SK-N-MC (cell line): ENCODE measurements around the gene ZNF239.

Experiments
- DNase-seq: peaks from one replicate; pipeline ENCODE4 v3.0.0-alpha.2; 2011; ENCODE audit warnings: low read depth, low spot score
- H3K27ac ChIP-seq: fragments of 200-600 bp; sonication (generic); 2 replicates; pipeline ENCODE4 v1.5.1; 2016; ENCODE audit warnings: mixed run types
- H3K36me3 ChIP-seq: fragments of 200-600 bp; sonication (generic); 2 replicates; pipeline ENCODE4 v1.6.1; 2017; ENCODE audit warnings: antibody characterized with exemption, low read length, mixed read lengths; ENCODE audit not compliant: insufficient read depth
- H3K4me3 ChIP-seq: fragments of 200-600 bp; sonication (generic); 2 replicates; pipeline ENCODE4 v1.5.1; 2016
- H3K9ac ChIP-seq: fragments of 200-600 bp; sonication (generic); 2 replicates; pipeline ENCODE4 v1.8.0; 2017; ENCODE audit warnings: mixed run types, mixed read lengths; ENCODE audit not compliant: insufficient read length
- H3K9me3 ChIP-seq: fragments of 200-600 bp; sonication (generic); 2 replicates; pipeline ENCODE4 v1.6.1; 2017; ENCODE audit warnings: low read depth, mild to moderate bottlenecking, antibody characterized with exemption, low read length, moderate library complexity, mixed read lengths
- EZH2 ChIP-seq: fragments of 200-600 bp; sonication (generic); IDR thresholded peaks from one replicate; pipeline ENCODE4 v1.6.1; 2017; ENCODE audit warnings: antibody characterized with exemption
- FOXP2 ChIP-seq: optimal IDR thresholded peaks from 2 replicates; pipeline ENCODE3; 2011; ENCODE audit warnings: mild to moderate bottlenecking, moderate library complexity; ENCODE audit not compliant: insufficient read depth; ENCODE audit errors: extremely low read length, control extremely low read depth
- POLR2AphosphoS5 ChIP-seq: IDR thresholded peaks from 2 replicates; pipeline ENCODE4 v1.6.1; 2012; ENCODE audit warnings: mild to moderate bottlenecking, low read depth, low read length, borderline replicate concordance

ZNF239 gene

DNA sequence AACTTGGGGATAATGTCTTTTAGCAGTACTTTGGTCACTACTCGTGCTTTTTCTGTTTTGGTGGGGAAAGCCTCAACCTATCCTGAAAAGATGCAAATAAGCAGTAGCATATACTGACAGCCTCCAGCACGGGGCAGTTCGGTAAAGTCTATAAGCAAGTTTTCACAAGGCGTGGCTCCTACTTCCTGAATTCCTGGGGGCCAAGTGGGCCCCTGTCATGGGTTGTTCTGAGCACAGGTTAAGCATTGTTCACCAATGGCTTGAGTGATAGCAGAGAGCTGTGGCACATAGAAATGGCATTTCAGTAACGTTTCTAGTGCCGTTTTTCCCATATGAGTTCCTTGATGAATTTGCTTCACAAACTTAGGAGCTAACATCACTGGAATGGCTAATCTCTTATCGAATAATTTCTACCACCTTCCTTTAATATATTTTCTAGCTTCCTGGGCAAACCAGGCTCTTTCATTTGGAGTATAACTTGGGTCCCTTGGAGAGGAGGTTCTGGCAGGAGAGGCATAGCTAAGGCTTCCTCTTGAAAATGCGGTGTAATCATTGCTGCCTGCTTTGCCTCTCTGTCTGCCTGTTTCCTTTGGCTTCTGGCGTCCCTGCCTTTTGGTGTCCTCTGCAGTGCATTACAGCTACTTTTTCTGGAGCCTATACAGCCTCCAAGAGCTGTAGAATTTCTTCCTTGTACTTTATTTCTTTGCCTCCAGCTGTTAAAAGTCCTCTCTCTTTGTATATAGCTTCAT is 11.7 kb upstream of the ZNF239 start:
- no peak for DNase-seq
- TF ChIP-seq EZH2 (no peak), POLR2AphosphoS5 (no peak), FOXP2 (no peak)
- H3K4me3 ChIP-seq: no peak overlapping the region
- no peak overlapping the region for H3K27ac ChIP-seq
- H3K9me3 ChIP-seq: no peaks in the 10 kb centered on the region
- no peak overlapping the region for H3K9ac ChIP-seq
- H3K36me3 ChIP-seq: no peaks in the 10 kb centered on the region

DNA sequence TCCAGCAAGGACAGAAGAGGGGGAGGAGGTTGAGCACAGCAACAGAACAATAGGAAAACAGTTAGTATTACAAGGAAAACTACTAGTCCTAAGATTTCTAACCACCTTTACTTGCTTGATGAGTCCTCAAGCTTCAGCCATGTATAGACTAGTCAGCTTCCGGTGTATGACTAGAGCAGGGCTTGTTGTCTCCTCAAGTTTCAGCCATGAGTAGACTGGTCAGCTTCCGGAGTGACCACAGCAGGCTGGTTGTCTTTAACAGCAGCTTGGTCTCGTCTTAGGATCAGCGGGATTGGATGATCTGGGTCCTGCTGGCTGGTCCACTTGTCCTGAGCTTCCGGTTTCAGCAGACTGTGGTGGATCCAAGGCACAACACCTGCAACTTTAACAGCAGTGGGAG is 10.6 kb upstream of the ZNF239 start:
- Histone ChIP-seq H3K27ac (no peak overlapping the region), H3K9me3 (no peaks in the 10 kb centered on the region), H3K9ac (no peak overlapping the region), H3K36me3 (no peaks in the 10 kb centered on the region), H3K4me3 (no peak overlapping the region)
- no peak for TF ChIP-seq EZH2
- TF ChIP-seq POLR2AphosphoS5: no peak
- TF ChIP-seq FOXP2: no peak
- no peak for DNase-seq

DNA sequence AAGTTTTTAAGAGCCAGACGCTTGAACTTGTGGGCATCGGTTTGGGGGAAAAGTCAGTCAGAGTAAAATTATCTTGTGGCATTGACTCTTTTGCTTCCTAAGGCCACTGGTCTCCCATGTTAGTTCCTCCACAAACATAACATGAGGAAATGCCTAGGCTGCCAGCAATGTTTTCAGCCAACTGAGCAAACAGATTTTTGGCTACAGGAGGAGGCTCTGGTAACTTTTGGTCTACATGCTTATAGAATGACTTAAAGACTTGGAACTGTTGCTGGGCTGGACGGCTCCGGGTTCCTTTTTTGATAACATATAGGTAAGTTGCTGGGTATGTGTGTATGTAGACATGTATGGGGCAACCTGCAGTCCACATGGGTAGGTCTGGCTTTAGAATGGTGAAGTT is 9.6 kb upstream of the ZNF239 start:
- Histone ChIP-seq H3K36me3 (no peaks in the 10 kb centered on the region), H3K27ac (no peak overlapping the region), H3K4me3 (no peak overlapping the region), H3K9me3 (no peaks in the 10 kb centered on the region), H3K9ac (no peak overlapping the region)
- no peak for DNase-seq
- TF ChIP-seq POLR2AphosphoS5 (no peak), FOXP2 (no peak), EZH2 (no peak)

DNA sequence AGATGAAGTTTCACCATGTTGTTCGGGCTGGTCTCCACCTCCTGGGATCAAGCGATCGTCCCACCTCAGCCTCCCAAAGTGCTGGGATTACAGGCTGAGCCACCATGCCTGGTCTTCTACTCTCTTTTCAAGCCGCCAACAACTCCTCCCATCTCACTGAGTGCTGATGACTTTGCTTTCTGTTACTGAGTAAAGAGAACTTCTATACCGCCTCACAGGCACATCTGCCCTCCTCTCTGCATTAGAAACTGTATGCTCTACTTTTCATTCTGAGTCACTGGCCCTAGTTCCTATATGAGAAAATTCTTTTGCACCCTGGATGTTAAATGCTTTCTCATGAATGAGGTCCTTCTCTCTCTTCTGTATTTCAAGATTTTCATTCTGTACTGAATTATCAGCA is 2.2 kb upstream of the ZNF239 start:
- no peak overlapping the region for H3K27ac ChIP-seq
- peaks cover 3% of the 10 kb centered on the region; the same call in 1 of the 2 replicates for H3K36me3 ChIP-seq
- H3K9ac ChIP-seq: no peak overlapping the region
- no peaks in the 10 kb centered on the region for H3K9me3 ChIP-seq
- no peak for DNase-seq
- no peak for TF ChIP-seq FOXP2
- no peak for TF ChIP-seq POLR2AphosphoS5
- no peak for TF ChIP-seq EZH2
- H3K4me3 ChIP-seq: no peak overlapping the region

DNA sequence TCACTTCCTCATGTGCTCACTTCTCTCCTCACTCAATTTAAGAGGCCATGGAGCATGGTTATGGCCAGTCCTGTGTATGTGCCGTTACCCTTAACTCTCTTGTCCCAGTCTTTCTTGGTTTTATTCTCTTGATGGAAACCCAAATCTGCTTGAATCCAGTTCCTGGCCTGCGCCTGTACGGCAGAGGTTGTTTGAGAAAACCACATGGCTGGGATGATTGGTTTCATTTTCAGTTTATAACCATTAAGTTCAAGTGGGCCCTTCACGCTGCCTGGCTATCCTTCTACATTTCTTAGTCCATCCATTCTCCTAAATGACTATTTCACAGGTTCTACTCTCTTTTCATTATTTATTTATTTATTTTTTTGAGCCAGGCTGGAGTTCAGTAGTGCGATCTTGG is 1.6 kb upstream of the ZNF239 start:
- peaks cover 3% of the 10 kb centered on the region; the same call in 1 of the 2 replicates for H3K36me3 ChIP-seq
- H3K4me3 ChIP-seq: no peak overlapping the region
- H3K9me3 ChIP-seq: no peaks in the 10 kb centered on the region
- H3K27ac ChIP-seq: no peak overlapping the region
- DNase-seq: no peak
- H3K9ac ChIP-seq: no peak overlapping the region
- TF ChIP-seq POLR2AphosphoS5 (no peak), EZH2 (no peak), FOXP2 (no peak)

DNA sequence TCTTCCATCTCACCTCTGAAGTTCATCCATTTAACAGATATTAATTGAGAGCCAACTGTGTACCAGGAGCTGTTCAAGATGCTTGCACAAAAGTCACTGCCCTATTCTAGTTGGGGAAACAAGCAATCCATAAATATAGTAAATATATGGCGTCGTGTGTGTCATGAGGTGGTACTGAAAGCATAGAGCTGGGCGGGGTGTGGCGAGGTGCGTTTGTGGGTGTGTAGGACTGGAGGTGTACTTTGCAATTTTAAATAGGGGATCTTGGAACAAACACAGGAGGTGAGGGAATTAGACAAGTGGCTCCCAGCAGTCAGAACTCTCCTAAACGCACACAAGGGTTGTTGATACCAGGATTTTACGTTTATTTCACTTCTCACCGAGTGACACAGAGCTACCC is 490 bp upstream of the ZNF239 start:
- no peaks in the 10 kb centered on the region for H3K9me3 ChIP-seq
- TF ChIP-seq EZH2 (no peak), FOXP2 (no peak), POLR2AphosphoS5 (no peak)
- no peak overlapping the region for H3K27ac ChIP-seq
- DNase-seq: no peak
- peaks cover 3% of the 10 kb centered on the region; the same call in 1 of the 2 replicates for H3K36me3 ChIP-seq
- H3K4me3 ChIP-seq: peak overlapping the region; percentile 74
- H3K9ac ChIP-seq: no peak overlapping the region

DNA sequence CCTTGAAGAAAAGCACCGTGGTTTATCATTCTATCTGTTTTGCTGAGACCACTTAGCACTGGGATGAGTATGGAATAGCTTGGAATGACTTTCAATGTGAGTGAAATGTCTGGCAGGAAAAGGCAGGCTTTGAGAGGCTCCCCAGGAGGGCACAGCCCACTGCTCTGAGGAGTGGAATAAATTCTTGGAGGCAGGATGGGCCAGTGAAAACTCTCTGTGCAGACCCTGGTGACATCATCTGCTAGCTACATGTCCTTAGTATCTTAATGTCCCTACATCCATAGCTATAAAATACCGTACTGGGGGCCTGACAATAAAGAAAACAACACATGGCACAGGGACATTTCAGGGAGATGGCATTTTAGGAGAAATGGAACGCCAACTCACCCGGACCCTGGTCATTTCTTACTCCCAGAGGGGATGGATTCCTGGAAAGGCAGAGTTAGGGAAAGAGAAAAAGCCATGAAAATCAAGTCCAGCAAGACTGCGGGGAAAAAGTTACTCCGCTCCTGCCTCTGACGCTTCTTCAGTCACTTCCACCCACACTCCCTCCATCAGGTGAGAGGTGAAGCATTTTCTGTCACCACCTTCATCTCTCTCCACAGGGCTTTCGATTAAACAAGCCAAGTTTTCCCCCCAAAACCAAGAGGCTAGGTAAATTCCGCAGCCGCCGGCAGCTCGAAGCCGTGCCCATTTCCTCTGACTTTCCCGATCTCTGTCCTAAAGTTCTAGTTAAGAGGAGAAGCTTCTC is 991 bp downstream of the ZNF239 start:
- no peaks in the 10 kb centered on the region for H3K9me3 ChIP-seq
- DNase-seq: no peak
- no peak for TF ChIP-seq EZH2
- no peak for TF ChIP-seq FOXP2
- H3K36me3 ChIP-seq: peaks cover 8% of the 10 kb centered on the region; the same call in 1 of the 2 replicates
- H3K27ac ChIP-seq: no peak overlapping the region
- H3K9ac ChIP-seq: no peak overlapping the region
- peak overlapping the region; percentile 74 for H3K4me3 ChIP-seq

DNA sequence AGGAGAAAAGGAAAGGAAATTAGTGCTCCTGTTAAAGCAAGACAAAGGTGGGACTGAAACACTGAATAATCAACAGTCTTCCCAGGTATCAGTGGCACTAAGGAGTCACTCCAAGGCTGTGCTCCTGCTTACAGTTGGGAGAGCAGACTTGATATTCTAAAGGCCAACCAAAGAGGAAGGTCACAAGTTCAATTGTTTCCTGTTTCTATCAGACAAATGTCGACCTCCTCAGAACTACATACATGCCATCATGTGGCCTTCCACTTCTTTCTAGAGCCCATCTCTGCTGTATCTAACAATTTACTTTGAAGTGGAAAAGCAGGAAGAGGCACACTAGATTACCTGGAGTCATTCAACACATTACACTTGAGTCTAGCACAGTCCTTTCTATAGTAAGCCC is 3.4 kb downstream of the ZNF239 start:
- Histone ChIP-seq H3K4me3 (no peak overlapping the region), H3K27ac (no peak overlapping the region), H3K9me3 (no peaks in the 10 kb centered on the region), H3K9ac (no peak overlapping the region), H3K36me3 (peaks cover 23% of the 10 kb centered on the region; the same call in 1 of the 2 replicates)
- no peak for TF ChIP-seq POLR2AphosphoS5
- TF ChIP-seq EZH2: no peak
- TF ChIP-seq FOXP2: no peak
- DNase-seq: no peak

DNA sequence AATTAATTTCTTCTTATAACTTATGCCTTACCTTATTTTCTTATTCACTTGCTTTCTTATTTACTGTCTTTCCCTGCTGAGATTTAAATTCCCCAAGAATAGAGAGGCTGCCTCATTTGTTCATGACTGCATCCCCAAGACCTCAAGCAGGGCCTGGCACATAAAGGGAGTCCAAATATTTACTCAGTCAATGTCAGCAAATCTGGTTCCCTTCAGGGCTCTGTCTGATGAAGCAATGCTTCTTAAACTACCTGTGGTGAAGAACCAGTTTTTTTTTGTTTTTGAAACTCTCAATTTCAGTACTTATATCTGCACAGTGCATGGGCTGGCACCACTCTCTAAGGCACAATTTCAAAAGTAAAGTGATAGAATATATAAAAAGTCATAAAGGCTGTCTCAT is 4.7 kb downstream of the ZNF239 start:
- TF ChIP-seq POLR2AphosphoS5 (no peak), FOXP2 (no peak), EZH2 (no peak)
- peaks cover 25% of the 10 kb centered on the region; the same call in 1 of the 2 replicates for H3K36me3 ChIP-seq
- no peaks in the 10 kb centered on the region for H3K9me3 ChIP-seq
- no peak for DNase-seq
- no peak overlapping the region for H3K27ac ChIP-seq
- H3K9ac ChIP-seq: no peak overlapping the region
- no peak overlapping the region for H3K4me3 ChIP-seq
